H9 (cell line): ENCODE data around the gene CPNE5. TPM values are rescaled to one million over a fixed set of nuclear protein-coding genes. Genes with fewer than 3 reads are reported as not detected.

ENCODE experiments used
- DNase-seq: peaks from one replicate; pipeline ENCODE4 v3.0.0-alpha.2; 2017
- H2AFZ ChIP-seq: one replicate; pipeline ENCODE4 v1.6.1; 2013; ENCODE audit warnings: mild to moderate bottlenecking, low read length, control low read depth, moderate library complexity
- H2AK5ac ChIP-seq: 2 replicates; pipeline ENCODE4 v1.6.1; 2013; ENCODE audit warnings: low read length, control low read depth, mixed read lengths; ENCODE audit not compliant: insufficient read length
- H2BK120ac ChIP-seq: one replicate; pipeline ENCODE4 v1.6.1; 2013; ENCODE audit warnings: low read depth, mild to moderate bottlenecking, low read length, control low read depth, inconsistent platforms; ENCODE audit not compliant: poor library complexity, severe bottlenecking
- H2BK12ac ChIP-seq: 2 replicates; pipeline ENCODE4 v1.6.1; 2013; ENCODE audit warnings: low read length, control low read depth, mixed read lengths, low read depth; ENCODE audit not compliant: insufficient read length
- H2BK15ac ChIP-seq: 2 replicates; pipeline ENCODE4 v1.6.1; 2013; ENCODE audit warnings: low read depth, low read length, control low read depth
- H2BK20ac ChIP-seq: one replicate; pipeline ENCODE4 v1.6.1; 2013; ENCODE audit warnings: low read depth, mild to moderate bottlenecking, low read length, control low read depth, inconsistent platforms; ENCODE audit not compliant: poor library complexity, severe bottlenecking
- H2BK5ac ChIP-seq: 2 replicates; pipeline ENCODE4 v1.6.1; 2013; ENCODE audit warnings: low read length, control low read depth, mixed read lengths; ENCODE audit not compliant: insufficient read length
- H3K14ac ChIP-seq: 2 replicates; pipeline ENCODE4 v1.6.1; 2013; ENCODE audit warnings: low read length, control low read depth; ENCODE audit not compliant: insufficient read depth
- H3K18ac ChIP-seq: 2 replicates; pipeline ENCODE4 v1.6.1; 2013; ENCODE audit warnings: low read depth, mild to moderate bottlenecking, mixed read lengths, low read length, control low read depth; ENCODE audit not compliant: insufficient read length
- H3K23ac ChIP-seq: 2 replicates; pipeline ENCODE4 v1.6.1; 2013; ENCODE audit warnings: low read length, control low read depth, mixed read lengths, low read depth; ENCODE audit not compliant: insufficient read length
- H3K23me2 ChIP-seq: 2 replicates; pipeline ENCODE4 v1.6.1; 2013; ENCODE audit warnings: low read depth, mild to moderate bottlenecking, mixed read lengths, low read length, control low read depth; ENCODE audit not compliant: insufficient read length, poor library complexity, severe bottlenecking
- H3K27ac ChIP-seq: 2 replicates; pipeline ENCODE4 v1.5.1; 2013; ENCODE audit warnings: low read length, control low read depth, mixed read lengths, low read depth; ENCODE audit not compliant: insufficient read length
- H3K27me3 ChIP-seq: 2 replicates; pipeline ENCODE4 v1.6.1; 2013; ENCODE audit warnings: low read length, control low read depth, inconsistent platforms; ENCODE audit not compliant: insufficient read depth
- H3K4ac ChIP-seq: 2 replicates; pipeline ENCODE4 v1.6.1; 2013; ENCODE audit warnings: low read depth, mild to moderate bottlenecking, control low read depth, inconsistent platforms, low read length, moderate library complexity
- H3K4me1 ChIP-seq: 2 replicates; pipeline ENCODE4 v1.6.1; 2013; ENCODE audit warnings: low read length, control low read depth, inconsistent platforms; ENCODE audit not compliant: insufficient read depth
- H3K4me2 ChIP-seq: 2 replicates; pipeline ENCODE4 v1.6.1; 2013; ENCODE audit warnings: low read length, control low read depth, mixed read lengths; ENCODE audit not compliant: insufficient read length, insufficient read depth
- H3K56ac ChIP-seq: 2 replicates; pipeline ENCODE4 v1.6.1; 2013; ENCODE audit warnings: low read depth, mild to moderate bottlenecking, mixed read lengths, low read length, control low read depth; ENCODE audit not compliant: insufficient read length
- H3K79me1 ChIP-seq: 2 replicates; pipeline ENCODE4 v1.6.1; 2013; ENCODE audit warnings: low read depth, mild to moderate bottlenecking, moderate library complexity, low read length, control low read depth, inconsistent platforms; ENCODE audit not compliant: insufficient read depth, poor library complexity, severe bottlenecking
- H3K79me2 ChIP-seq: 2 replicates; pipeline ENCODE4 v1.6.1; 2013; ENCODE audit warnings: low read length, control low read depth, inconsistent platforms; ENCODE audit not compliant: insufficient read depth
- H3K9ac ChIP-seq: 2 replicates; pipeline ENCODE4 v1.6.1; 2013; ENCODE audit warnings: low read length, control low read depth, mixed read lengths; ENCODE audit not compliant: insufficient read length; ENCODE audit errors: extremely low read depth
- H3K9me3 ChIP-seq: one replicate; pipeline ENCODE4 v1.6.1; 2013; ENCODE audit warnings: low read depth, low read length, inconsistent platforms; ENCODE audit not compliant: control insufficient read depth
- H3T11ph ChIP-seq: one replicate; pipeline ENCODE4 v1.6.1; 2013; ENCODE audit warnings: mild to moderate bottlenecking, low read length, control low read depth, inconsistent platforms
- H4K20me1 ChIP-seq: one replicate; pipeline ENCODE4 v1.6.1; 2013; ENCODE audit not compliant: control insufficient read depth, insufficient read length, insufficient read depth
- H4K5ac ChIP-seq: 2 replicates; pipeline ENCODE4 v1.6.1; 2013; ENCODE audit warnings: low read depth, mild to moderate bottlenecking, mixed read lengths, low read length, control low read depth; ENCODE audit not compliant: insufficient read length
- H4K8ac ChIP-seq: replicated peaks from 2 replicates; pipeline ENCODE4 v1.6.1; 2013; ENCODE audit warnings: low read length, control low read depth, mixed read lengths, low read depth; ENCODE audit not compliant: insufficient read length
- H4K91ac ChIP-seq: 2 replicates; pipeline ENCODE4 v1.6.1; 2013; ENCODE audit warnings: low read depth, mild to moderate bottlenecking, moderate library complexity, mixed read lengths, low read length, control low read depth; ENCODE audit not compliant: insufficient read length
- H3K27ac Mint-ChIP-seq, 3 experiments: 2 replicates in 2 of 3; 3 replicates in 1 of 3; pipeline ENCODE4 v1.8.0; 2020 to 2021; ENCODE audit warnings: mixed read lengths in 3 of 3, mild to moderate bottlenecking in 1 of 3, moderate library complexity in 1 of 3
- H3K27me3 Mint-ChIP-seq: 2 replicates; pipeline ENCODE4 v1.8.0; 2021; ENCODE audit warnings: low read depth, mild to moderate bottlenecking, moderate library complexity, mixed read lengths
- H3K36me3 Mint-ChIP-seq, 3 experiments: 2 replicates in 2 of 3; 3 replicates in 1 of 3; pipeline ENCODE4 v1.8.0; 2020 to 2021; ENCODE audit warnings: low read depth in 3 of 3, mixed read lengths in 3 of 3; ENCODE audit not compliant: insufficient read depth in 1 of 3
- H3K4me1 Mint-ChIP-seq, 2 experiments: 2 replicates each; pipeline ENCODE4 v1.8.0; 2020; ENCODE audit warnings: mixed read lengths in 2 of 2
- H3K4me3 Mint-ChIP-seq, 2 experiments: 2 replicates in 1 of 2; 3 replicates in 1 of 2; pipeline ENCODE4 v1.8.0; 2020 to 2021; ENCODE audit warnings: mild to moderate bottlenecking in 2 of 2, mixed read lengths in 2 of 2, moderate library complexity in 1 of 2
- H3K9me3 Mint-ChIP-seq, 2 experiments: 2 replicates in 1 of 2; 3 replicates in 1 of 2; pipeline ENCODE4 v1.8.0; 2020; ENCODE audit warnings: mild to moderate bottlenecking in 2 of 2, mixed read lengths in 2 of 2, moderate library complexity in 1 of 2
- CTCF ChIP-seq: fragments of 200-600 bp; sonication (generic); conservative IDR thresholded peaks from 3 replicates; pipeline ENCODE4 v1.8.0; 2021; ENCODE audit warnings: antibody characterized with exemption, mild to moderate bottlenecking
- WGBS: extraction: QIAGEN DNeasy Blood & Tissue Kit; methylation state at CpG from one replicate; pipeline ENCODE4 v1.1.7; 2013; ENCODE audit warnings: missing lambda C conversion rate, low lambda C conversion rate, mixed read lengths; ENCODE audit not compliant: insufficient read length; ENCODE audit errors: extremely low coverage; 5-methylcytosine and 5-hydroxymethylcytosine counted together
- total RNA-seq: library from RNA; stranded (reverse); gene quantifications from 2 replicates; pipeline ENCODE4 v1.2.1, GENCODE V29; 2021

The CPNE5 gene
- total RNA-seq, 1 experiment from 2014 or later: 0.52 TPM

- Histone ChIP-seq H4K91ac (no peak overlapping the region), H3K14ac (no peak overlapping the region), H3T11ph (no peak overlapping the region), H4K8ac (no peak overlapping the region), H3K4me2 (no peak overlapping the region), H3K9ac (no peak overlapping the region), H3K79me1 (no peaks in the 10 kb centered on the region), H2AK5ac (no peak overlapping the region), H3K23me2 (no peaks in the 10 kb centered on the region), H3K9me3 (no peaks in the 10 kb centered on the region), H3K27ac (no peak overlapping the region), H3K56ac (no peak overlapping the region), H2BK12ac (no peak overlapping the region), H2BK5ac (no peak overlapping the region), H3K27me3 (no peaks in the 10 kb centered on the region), H2AFZ (no peak overlapping the region), H3K23ac (no peak overlapping the region), H3K4ac (no peak overlapping the region), H3K4me1 (no peaks in the 10 kb centered on the region), H3K79me2 (no peaks in the 10 kb centered on the region), H2BK120ac (no peak overlapping the region), H4K5ac (no peak overlapping the region), H3K18ac (no peak overlapping the region), H2BK20ac (no peak overlapping the region), H4K20me1 (no peaks in the 10 kb centered on the region), H2BK15ac (no peak overlapping the region)
- Mint-ChIP-seq H3K4me1 (no peaks in the 10 kb centered on the region), H3K9me3 (no peaks in the 10 kb centered on the region), H3K4me3 (no peak overlapping the region), H3K27ac (peak overlapping the region in 1 of 3 experiments; percentile 17; a peak in 1 of 7 replicates), H3K36me3 (no peaks in the 10 kb centered on the region), H3K27me3 (peaks cover 3% of the 10 kb centered on the region; the same call in 1 of the 2 replicates)
- DNase-seq: no peak
- TF ChIP-seq CTCF: no peak
- WGBS: no CpG with 5 or more reads among the region's 7 CpGs
Observed at GRCh38 chr6:36700071-36700812, 139.0 kb downstream of the CPNE5 start.
